ENCODE measurements around the gene KCNJ16.

DNA sequence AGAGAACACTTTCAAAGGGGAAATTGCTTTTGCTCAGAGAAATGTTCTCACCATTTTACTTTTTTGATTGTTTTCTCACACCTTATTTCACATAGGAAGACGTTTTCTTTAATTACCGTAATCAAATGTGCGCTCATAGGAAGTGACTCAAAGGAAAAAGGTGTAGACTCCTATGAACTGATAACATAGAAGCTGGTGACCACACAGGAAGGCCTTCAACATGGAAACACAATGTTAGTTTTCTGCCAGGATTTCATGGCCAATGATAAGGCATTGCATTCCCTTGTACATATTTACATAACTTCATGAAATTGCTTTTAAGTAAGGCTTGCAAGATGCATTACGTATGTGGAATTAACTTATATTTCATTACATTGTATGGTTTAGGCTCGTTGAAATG is 40.9 kb upstream of the KCNJ16 start:
- no peak for TF ChIP-seq POLR2AphosphoS5 (IDR thresholded peaks at IDR 0.05; ENCODE audit: low read depth, low read length)
- no peak for TF ChIP-seq TAF1 (IDR thresholded peaks at IDR 0.05; ENCODE audit: borderline replicate concordance, low read depth, low read length)
- TF ChIP-seq POLR2A (IDR thresholded peaks at IDR 0.05; ENCODE audit: low read depth, low read length): no peak
